ENCODE data around the gene SHANK1.

Gene SHANK1

DNA sequence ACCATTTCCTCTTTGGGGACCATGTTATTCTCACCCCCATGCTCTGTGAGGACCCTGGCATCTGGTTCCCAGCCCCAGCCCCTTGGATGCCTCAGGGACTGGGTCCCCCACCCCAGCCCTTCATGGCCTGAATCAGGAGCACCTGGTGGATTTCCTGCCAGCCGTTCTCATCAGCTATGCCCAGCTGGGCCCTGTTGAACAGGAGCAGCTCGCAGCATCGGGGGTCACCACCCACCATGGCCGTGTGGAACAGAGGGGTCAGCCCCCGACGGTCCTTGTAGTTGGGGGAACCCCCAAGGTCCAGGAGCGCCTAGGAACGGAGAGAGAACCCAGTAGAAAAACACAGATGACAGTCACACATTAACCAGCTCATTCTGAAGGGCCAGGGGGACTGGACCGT is 7.8 kb downstream of the SHANK1 start:
- DNase-seq (ENCODE audit: low read depth in 2 of 2): no peak

DNA sequence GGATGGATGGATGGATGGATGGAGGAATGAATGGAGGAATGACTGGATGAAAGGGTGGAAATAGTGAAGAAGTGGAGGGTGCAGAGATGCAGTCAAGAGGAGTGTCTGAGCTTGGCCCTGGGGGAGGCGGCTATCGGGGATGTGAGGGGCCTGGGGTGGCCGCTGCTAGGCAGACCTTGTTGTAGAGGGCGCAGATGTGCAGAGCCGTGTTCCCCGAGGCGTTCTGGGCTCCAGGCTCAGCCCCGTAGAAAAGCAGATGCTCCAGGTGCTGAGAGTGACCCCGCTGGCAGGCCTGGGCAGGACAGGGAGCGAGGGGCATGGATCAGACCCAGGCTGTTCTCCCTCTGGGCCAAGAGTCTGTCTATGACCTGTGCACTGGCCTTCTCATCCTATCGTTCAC is 8.4 kb downstream of the SHANK1 start:
- DNase-seq (ENCODE audit: low read depth in 2 of 2): no peak

DNA sequence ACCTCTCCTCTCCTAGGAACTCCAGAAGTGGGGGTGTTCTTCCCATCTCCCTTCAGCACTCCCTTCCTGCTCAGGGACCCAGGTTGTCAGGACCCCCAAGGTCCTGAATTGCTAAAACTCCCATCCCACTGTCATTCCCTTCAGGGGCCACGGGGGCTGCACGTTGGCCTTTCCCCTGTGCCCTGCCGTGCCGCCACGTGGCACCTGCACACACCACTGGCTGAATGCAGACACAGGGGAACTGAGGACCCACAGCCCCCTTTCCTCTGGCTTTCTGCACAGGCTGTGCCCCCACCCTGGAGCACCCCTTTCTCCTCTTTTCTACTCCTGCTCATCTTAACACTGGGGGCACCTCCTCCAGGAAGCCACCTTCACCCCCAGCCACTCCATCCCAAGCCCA is 9.0 kb downstream of the SHANK1 start:
- DNase-seq (ENCODE audit: low read depth in 2 of 2): no peak

DNA sequence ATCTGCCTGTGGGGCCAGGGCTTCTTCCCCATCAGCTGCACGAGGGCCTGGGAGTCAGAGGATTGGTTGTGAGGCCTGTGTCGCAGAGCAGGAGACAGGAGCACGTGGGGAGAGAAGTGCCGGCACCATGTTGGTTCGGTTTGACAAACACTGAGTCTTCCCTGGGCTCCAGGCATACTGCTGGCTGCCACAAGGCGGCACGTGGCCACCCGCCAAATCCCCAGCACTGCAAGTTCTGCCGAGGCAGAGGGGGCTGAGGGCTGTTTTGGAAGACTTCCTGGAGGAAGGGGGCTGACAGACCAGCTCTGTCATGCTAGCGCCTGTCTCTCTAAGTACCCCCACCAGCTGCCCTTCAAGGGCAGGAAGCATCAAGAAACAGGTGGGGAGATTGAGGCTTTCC is 9.5 kb downstream of the SHANK1 start:
- no peak for DNase-seq (ENCODE audit: low read depth in 2 of 2)

DNA sequence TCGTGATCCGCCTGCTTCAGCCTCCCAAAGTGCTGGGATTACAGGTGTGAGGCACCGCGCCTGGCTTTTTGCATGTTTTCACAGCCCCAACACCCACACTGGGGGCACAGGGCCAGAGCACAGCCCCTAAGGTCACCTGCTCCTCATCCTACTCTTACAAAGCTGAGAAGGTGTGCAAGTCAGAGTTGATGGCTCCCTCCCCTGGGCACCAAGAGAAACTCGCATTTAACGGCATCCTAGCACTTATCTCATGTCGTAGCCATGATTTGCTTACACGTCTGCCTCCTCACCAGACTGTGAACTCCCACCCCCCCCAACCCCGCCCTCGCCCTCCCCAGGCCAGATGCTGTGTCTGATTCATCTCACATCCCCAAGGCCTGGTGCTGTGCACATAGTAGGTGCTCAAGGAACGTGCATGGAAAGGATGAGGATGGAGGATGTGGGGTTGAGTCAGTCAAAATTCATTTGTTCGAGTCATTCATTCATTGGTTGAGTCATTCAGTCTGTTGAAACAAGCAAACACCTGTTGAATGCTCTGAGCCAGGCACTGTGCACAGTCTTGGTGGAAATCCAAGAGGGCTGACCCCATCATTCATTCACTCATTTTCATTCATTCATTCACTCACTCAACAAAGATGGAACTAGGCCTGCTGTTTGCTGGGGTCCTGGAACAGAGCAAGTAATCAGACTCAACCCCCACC is 11.3 kb downstream of the SHANK1 start:
- no peak for DNase-seq (ENCODE audit: low read depth in 2 of 2)

DNA sequence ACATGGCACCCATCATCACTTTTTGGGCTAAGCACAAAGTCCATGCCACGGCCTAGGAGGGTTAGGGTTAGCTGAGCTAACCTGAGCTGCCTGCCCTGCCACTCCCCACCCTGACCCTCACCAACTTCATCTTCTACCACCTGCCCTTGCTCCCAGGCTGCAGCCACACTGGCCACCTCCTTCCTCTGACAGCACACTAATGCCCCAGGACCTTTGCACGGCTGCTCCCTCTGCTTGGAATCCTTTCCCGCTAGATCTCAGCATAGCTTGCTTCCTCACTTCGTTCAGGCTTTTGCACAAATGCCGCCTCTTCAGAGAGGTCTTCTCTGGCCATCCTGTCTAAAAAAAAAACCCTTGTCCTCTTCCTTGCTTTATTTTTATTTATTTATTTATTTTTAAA is 13.2 kb downstream of the SHANK1 start:
- DNase-seq (ENCODE audit: low read depth in 2 of 2): no peak

DNA sequence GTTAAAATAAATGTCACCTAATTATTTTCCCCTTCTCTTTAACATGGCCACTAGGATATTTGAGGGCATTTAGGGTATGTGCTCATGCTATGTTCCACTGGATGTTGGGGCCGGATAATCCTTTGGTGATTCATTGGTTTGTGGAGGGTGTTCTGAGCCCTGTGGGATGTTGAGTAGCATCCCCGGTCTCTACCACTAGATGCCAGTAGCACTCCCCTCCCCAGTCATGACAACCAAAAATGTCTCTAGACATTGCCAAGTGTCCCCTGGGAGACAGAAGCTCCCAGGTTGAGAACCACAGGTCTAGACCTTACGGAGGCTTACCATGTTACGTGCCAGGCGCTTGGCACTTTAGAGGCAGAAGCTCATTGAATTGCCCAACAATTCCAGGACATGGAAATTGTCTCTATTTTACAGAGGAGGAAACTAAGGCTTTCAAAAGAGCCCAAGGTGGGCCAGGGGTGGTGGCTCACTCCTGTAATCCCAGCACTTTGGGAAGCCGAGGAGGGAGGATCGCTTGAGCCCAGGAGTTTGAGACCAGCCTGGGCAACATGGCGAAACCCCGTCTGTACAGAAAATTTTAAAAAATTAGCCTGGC is 14.1 kb downstream of the SHANK1 start:
- DNase-seq (ENCODE audit: low read depth in 2 of 2): no peak

DNA sequence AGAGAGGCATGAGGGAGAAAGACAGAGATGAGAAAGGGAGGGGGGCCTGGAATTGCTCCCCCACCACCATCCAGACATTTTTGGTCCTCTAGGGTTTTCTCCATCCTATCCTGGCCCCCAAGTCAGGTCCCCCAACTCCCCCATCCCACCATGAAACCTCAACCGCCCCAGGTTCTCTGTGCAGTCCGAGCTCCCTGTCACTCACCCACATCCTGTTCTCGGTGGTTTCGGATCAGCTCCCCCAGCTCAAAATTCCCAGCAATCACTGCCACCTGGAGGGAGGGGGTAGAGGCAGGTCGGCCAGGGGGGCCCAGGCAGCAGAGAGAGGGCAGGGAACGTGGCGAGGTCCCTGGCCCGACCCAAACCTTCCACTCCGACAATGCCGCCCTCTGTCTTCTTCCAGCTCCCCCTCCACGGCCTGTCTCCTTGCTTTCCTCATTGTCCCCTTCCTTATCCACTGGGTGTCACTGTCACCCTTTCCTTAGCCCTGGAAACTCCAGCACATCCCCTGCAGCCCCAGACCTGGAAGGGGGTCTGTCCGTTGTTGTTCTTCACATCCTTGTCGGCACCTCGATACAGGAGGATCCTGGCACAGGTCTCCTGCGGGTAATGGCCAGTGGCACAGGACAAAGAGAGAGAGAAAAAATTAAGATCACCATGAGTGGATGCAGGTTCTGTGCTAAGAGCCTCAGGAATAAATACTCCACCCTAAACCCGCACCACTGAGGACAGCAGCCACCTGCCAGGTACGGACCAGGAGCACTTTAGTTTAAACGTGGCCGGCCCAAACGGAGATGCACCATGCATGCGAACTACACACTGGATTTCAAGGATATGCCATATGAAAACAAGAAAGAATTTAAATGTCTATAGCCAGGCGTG is 15.4 kb downstream of the SHANK1 start:
- no peak for DNase-seq (ENCODE audit: low read depth in 2 of 2)

DNA sequence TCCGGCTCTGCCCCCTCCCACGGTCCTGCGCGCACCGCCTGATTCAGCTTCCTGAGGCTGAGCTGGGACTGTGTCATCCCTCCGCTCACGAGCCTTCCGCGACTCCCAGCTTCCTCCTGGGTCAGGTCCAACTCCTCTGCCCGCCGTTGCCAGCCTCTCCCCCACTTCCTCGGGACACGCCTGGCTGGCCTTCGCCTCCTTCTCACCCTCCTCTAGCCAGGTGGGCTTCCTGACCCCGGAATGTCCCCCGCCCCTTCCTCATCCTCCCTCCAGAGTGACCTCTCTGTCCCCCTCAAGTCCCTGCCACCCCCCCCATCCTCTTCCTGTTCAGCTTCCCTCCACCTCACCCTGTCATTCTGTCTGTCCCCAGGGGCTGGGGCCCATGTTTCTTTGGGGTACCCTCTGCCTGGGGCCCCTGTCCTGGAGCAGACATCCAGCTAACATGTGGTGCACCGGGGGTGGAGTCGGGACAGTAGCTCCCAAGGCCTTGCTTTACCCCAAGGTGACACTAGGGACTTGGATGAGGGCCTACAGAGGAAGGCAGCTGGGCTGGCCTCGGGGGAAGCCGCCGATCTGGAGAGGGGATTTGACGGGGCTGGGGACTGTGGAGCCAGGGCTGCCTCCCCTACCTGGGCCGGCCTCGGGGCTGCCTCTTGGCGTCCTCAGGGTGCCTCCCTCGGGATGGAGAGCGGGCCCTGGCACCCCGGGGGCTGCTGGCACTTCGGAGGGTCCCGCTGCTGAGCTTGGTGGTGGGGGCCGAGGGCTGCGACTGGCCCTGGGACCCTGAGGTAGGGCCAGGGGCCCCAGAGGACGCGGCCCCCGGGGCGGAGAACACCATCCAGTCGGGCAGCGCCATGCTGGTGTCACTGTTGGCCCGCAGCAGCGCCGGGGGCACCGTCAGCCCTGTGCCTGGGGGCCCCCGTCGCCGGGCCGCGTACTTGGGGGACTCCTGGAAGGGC is 16.5 kb downstream of the SHANK1 start:
- no peak for DNase-seq (ENCODE audit: low read depth in 2 of 2)

DNA sequence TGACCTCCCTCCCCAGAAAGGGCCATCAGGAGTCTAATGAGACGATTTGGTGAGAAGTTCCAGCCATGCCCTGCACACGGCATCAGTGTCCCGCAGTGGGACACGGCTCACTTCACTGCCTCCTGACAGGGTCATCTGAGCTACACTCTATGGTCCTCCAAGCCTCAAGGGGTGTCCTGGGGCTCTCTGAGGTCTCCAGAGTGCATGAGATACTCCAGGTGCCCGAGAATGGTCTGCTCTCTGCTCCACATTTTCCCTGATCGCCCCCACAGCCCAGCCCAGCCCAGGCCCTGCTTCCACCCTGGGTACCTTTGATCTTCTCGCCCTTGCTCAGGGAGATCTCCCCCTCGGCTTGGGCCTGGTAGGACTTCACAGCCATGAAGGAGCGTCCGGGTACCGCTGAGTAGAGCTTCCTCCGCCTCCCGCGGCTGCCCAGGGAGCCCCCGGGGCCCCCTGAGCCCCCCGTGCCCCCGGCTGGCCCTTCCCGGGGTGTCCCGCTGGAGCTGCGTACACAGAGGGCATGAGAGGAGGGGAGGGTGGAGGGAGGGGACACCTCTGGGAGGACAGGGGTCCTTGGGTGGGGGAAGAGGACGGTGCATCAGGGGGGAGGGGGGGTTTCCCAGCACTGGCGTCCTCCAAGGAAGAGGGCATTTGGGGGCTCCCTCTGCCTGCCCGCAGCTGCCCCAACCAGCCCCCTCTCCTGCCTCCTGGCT is 17.3 kb downstream of the SHANK1 start:
- DNase-seq (ENCODE audit: low read depth in 2 of 2): no peak

DNA sequence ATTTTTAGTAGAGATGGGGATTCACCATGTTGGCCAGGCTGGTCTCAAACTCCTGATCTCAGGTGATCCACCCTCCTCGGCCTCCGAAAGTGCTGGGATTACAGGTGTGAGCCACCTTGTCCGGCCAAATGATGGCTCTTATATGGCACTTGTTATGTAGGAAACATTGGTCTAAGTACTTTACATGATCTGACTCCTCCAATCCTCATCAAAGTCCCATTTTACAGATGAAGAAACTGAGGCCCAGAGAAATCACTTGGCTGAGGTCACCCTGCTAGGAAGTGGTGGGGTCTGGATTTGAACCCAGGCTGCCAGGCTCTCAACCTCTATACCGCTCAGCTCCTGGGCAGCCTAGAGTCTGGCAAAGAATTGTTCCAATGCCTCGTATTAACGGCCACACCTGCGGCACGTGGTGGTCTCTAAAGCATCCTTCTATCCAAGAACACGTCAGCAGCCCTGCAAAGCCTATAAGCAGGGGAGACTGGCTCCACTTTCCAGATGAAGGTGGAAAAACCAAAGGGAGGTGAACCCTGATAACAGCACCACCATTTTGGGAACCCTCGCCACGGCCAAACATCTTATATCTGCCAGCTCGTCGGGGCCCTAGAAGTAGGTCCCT is 18.1 kb downstream of the SHANK1 start:
- no peak for DNase-seq (ENCODE audit: low read depth in 2 of 2)

DNA sequence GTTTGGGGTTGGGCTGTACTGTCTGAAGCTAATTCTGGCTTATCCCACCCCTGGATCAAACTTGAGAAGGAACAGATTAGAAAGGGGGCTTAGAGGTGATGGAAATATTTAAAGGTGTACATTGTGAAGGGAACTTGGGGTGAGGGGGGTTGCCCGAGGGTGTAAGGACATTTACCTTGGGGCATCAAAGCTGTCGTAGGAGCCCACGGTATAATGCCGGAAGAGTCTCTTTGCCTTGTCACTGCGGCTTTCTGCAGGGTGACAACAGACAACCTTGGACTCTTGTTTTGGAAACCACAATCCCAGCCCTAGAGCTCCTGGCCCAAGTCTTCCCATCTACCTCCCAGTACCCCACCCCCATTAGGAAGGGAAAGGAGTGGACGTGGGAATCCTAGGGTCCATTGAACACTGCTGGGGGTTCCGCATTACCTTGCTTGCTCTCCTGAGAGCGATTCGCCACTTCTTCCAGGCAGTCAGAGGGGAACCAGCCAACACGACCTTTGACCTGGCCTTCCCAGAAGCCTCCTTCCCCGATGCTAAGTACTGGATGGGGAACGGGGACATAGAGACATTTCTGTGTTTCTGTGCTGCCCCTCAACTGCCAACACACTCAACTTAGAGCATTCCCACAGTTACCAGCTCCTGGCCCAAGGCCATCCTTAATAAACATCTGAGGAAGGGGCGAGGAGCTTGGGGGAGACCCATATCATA is 22.0 kb downstream of the SHANK1 start:
- no peak for DNase-seq (ENCODE audit: low read depth in 2 of 2)

DNA sequence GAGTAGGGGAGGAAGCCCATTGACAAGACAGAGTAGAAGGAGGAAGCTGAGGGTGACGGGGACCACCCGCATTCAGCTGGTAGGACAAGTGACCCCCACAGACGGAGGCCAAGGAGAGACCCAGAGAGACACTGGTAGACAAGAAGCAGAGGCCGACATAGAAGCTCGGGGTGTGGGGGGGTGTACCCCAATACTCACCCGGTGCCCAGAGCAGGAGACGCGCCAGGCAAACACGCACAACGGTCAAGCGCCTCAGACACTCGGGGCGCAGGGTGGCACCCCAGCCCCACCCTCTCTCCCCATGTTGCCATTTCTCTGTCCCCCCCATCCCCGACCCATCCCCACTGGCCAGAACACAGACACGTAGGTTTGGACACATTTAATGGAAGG is 23.5 kb downstream of the SHANK1 start:
- DNase-seq (ENCODE audit: low read depth in 2 of 2): no peak

DNA sequence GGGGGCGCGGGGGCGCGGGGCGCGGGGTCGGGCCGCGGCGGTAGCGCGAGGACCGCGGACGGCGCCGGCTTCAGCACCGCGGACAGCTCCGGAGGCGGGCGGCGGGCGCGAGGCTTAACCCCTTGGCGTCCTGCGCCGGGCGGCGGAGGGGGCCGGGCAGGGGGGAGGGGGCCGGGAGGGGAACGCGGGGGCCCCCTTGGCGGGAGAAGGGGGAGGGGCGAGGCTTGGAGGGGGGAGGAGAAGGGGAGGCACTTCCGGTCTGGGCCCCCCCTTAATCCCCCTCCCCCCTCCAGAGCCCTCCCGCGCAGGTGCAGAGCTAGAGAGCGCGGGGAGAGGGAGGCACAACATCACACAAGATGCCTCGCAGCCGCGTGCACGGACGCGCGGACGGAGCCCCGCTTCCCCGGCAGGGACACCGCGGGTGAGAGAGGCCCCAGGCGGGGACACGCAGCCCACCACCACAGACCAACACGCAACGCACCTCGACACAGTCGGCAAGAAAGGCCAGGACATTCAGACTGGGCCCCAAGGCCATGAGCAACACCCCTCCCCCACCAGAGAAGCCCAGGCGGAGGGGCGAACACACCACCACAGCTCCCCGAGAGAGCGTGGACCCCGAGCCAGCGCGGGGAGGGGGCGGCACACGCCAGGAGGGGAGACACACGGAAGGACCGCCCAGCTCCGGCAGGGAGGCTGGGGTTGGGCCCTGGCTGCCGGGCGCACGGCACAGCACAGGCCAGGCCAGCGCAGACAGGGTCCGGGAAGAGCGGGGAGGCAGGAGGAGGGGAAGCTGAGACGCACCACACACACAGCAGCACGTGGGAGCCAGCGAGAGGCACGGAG is 24.1 kb downstream of the SHANK1 start:
- DNase-seq (ENCODE audit: low read depth in 2 of 2): no peak

DNA sequence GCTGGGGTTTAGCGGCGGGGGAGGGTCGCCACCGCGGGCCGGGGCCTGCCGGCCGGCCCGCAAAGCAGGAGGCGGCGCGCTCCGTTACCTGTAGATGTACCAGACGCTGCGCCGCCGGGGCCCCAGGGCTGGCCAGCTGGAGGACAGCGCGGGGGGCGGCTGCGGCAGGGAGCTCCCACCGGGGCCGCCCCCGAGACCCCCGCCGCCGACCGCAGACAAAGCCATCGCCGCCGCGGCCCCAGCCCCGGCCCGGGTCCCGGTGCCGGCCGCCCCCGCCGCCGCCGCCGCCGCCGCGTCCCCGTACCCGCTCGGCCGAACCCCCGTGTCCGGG is 24.8 kb downstream of the SHANK1 start:
- no peak for DNase-seq (ENCODE audit: low read depth in 2 of 2)

DNA sequence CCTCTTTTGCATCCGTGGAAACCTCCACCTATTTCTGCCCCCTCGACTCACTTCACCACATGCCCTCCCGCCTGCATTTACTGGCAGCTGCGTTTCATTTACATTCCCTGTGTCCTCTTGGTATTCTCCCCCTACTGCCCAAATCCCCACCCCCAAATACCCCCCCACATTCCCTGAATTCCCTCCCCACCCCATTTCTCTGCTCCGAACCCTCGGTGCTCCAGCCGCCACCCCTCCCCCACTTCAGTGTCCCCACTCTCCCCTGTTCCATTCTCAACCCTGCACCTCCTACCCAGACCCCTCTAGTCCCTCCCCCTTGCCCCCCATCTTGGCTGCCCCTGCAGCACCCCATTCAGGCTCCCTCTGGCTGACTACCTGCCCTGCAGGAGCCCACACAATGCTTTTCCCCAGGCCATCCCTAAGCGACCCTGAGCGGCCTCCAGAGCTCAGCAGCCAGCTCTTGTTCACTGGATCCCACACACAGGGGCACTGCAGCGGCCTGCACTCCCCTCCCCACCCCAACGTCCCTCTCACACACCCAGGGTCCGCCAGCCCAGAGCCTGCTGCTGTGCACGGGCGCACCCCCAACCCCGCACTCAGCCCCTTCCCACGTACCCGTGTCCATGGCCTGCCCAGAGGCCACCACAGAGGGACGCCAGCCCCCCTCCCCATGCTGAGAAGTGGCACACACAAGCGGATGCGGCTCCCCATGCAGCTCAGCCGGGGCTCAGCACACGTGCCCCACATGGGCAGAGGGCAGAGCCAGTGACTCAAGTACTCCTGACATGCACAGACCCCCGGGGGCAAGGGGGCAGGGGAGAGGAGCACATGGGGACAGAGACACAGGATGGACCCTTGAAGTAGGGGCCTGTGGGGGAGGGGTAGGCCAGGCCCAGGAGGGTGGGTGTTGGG is 26.3 kb downstream of the SHANK1 start:
- DNase-seq (ENCODE audit: low read depth in 2 of 2): no peak

DNA sequence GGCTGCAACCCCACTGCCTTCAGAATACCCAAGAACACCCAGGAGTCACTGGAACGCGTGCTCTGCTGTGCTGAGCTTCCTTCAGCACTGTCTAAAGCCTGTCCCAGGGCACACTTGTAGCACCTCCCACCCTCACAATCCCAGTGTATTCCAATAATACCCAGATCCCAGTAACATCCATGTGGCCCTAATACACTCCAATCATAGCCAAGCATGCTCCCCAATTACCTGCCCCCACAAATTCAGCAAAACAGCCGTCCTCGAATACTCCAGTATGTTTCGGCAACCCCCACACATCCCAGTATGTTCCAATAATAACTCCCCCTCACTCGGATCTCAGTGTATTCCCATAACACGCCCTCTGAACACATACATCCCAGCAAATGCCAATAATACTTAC is 29.2 kb downstream of the SHANK1 start:
- no peak for DNase-seq (ENCODE audit: low read depth in 2 of 2)

DNA sequence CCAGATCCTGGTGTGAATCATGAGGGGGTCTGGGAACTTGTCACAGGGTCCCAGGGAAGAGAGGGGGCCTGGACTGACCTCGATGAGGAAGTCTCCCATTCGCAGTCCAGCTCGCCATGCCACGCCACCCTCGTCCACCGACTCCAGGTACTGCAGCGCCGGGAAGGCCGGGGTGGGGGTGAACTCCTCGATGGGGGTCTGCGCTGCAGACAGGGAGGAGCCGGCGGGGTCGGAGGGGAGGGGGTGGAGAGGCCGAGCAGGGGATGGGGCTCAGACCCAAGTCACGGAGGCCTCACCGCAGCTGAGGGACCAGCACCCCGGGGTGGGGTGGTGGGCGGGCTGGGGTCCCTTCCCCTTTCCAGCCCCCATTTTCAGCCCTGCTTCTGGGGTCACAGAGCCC is 30.8 kb downstream of the SHANK1 start:
- no peak for DNase-seq (ENCODE audit: low read depth in 2 of 2)
